Epithelial cell of esophagus (primary cell): ENCODE results near the gene FHIT.

ENCODE experiments used
- DNase-seq: peaks from one replicate; pipeline ENCODE4 v3.0.0; 2010; ENCODE audit warnings: low read depth
- H3K4me3 ChIP-seq: 2 replicates; pipeline ENCODE4 v1.5.1; 2011; ENCODE audit warnings: mild to moderate bottlenecking, low read length, control low read depth
- CTCF ChIP-seq: IDR thresholded peaks from 2 replicates; pipeline ENCODE4 v1.5.1; 2011; ENCODE audit warnings: low read depth, mild to moderate bottlenecking, low read length, control low read depth, inconsistent platforms; ENCODE audit not compliant: insufficient read depth; ENCODE audit errors: missing control alignments

The FHIT gene

GRCh38 chr3:60577601-60578000 is 673.7 kb downstream of the FHIT start:
- no peak overlapping the region for H3K4me3 ChIP-seq
- TF ChIP-seq CTCF: no peak
- DNase-seq: no peak

GRCh38 chr3:60575718-60576272 is 675.5 kb downstream of the FHIT start:
- DNase-seq: peak; percentile 34
- no peak overlapping the region for H3K4me3 ChIP-seq
- no peak for TF ChIP-seq CTCF

- H3K4me3 ChIP-seq: no peak overlapping the region
- TF ChIP-seq CTCF: no peak
- peak; percentile 18 for DNase-seq
Observed at GRCh38 chr3:60574046-60574769, 677.0 kb downstream of the FHIT start.

GRCh38 chr3:60573494-60573893 is 677.8 kb downstream of the FHIT start:
- TF ChIP-seq CTCF: no peak
- H3K4me3 ChIP-seq: no peak overlapping the region
- peak; percentile 77 for DNase-seq

GRCh38 chr3:60571511-60571910 is 679.7 kb downstream of the FHIT start:
- no peak for DNase-seq
- no peak overlapping the region for H3K4me3 ChIP-seq
- TF ChIP-seq CTCF: no peak

- H3K4me3 ChIP-seq: no peak overlapping the region
- TF ChIP-seq CTCF: no peak
- DNase-seq: no peak
Observed at GRCh38 chr3:60557122-60557521, 694.1 kb downstream of the FHIT start.

- no peak overlapping the region for H3K4me3 ChIP-seq
- no peak for TF ChIP-seq CTCF
- DNase-seq: peak; percentile 84
Observed at GRCh38 chr3:60555686-60556354, 695.4 kb downstream of the FHIT start.
